HG02588 (cell line): ENCODE measurements around the gene NR2C2.
"Not testable (repeated sequence)": the region's sequence is repeated elsewhere in the genome, so short reads cannot be mapped to it uniquely, and the experiment has no call there.

Experiments
- ATAC-seq: cut with Tn5 transposase; IDR thresholded peaks from one replicate; pipeline ENCODE4 v1.9.1; 2021; ENCODE audit warnings: mild to moderate bottlenecking, moderate library complexity; ENCODE audit not compliant: unreplicated experiment

The NR2C2 gene

GRCh38 chr3:14957153-14957552 lies 9.8 kb downstream of the NR2C2 start:
- ATAC-seq: no peak

DNA sequence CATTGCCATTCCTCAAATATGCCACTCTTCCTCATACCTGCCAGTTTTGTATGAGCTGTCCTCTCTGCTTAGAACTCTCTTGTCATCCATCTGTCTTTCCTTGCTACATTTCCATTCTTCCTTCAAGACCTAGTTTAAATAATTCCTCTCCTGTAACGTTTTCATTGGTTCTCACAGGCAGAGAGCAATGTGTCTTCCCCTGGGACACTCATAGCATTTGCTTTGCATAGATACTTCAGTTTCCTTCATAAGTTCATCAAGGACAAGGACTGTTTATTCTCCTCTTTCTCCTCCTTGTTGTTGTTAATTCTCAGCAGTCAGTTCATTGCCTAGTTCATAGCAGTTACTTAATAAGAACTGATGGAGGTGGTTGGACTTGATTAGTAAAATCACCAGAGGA lies 10.5 kb downstream of the NR2C2 start:
- no peak for ATAC-seq

DNA sequence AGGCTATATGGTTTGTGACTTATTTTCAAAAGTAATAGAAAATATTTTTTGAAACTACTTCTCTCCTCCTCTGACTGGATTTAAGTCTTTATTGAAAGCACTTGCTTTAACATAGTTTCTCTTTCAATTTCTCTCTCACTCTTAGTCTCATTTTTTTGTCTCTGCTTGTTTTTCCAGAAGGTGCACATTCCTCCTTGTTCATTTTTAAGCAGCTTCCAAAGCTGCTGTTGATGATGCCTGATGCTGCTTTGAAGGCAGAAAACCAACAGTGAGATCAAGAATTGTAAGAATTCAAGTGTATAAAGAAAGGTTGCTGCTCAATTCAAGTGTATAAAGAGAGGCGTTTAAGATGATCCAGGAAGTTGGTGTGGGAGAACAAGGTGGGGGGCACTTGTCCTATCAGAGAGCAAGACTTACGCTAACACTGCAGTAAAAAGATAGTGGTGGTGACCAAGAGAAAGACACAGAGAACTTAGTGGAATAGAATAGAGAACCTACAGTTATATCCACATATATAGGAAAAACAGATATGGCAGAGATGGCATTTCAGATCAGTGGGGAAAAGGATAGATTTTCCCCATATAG lies 12.1 kb downstream of the NR2C2 start:
- ATAC-seq: no peak

DNA sequence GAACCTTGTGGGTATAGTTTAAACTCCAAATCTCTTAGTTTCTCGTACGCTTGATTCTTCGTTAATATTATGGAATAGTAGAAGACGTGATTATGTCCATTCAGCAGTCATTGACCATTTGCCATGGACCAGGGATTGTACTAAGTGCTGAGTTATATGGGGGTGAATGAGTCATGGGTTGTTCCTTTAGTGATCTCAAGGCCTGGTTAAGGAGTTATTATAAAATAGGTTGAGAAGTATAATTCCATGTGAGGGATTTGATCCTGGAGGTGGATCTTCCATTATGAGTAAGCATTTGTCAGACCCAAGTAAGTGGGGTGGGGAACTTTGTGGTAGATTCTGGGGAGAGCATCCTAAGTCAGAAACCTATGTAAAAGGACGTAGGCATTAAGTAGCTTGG lies 15.4 kb downstream of the NR2C2 start:
- ATAC-seq: no peak

DNA sequence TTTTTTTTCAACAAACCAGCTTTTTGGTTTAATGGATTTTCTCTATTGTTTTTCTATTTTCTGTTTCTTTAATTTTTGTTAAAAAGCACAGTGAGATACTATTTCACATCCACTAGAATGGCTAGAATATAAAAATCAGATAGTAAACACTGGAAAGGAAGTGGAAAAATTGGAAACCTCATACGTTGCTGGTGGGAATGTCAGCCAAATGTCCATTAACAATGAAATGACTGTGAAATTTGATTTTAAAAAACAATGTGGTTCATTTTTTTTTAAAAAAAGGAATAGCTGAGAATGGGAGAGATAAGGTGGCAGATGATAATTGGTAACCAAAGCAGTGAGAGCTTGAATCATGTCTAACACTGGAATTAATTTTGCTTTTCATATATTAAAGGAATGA lies 19.9 kb downstream of the NR2C2 start:
- ATAC-seq: no peak

DNA sequence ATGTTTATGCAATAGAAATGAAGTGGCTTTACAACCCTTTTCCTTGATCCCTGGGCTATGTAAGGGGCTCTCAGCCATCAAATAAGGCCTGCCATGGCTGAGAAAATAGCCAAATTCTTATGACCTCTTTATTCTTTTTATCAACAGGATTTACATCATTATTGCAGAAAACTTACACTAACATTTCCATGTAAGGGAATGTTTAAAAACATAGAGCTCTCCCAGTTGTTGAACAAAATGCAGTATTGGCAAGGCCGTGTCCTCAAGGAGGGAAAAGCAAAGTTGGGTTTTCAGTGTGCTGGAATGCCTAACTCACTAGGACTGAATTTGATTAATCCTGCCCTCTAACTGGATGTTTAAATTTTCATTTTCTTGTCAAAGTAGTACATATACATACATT lies 22.3 kb downstream of the NR2C2 start:
- ATAC-seq: no peak

DNA sequence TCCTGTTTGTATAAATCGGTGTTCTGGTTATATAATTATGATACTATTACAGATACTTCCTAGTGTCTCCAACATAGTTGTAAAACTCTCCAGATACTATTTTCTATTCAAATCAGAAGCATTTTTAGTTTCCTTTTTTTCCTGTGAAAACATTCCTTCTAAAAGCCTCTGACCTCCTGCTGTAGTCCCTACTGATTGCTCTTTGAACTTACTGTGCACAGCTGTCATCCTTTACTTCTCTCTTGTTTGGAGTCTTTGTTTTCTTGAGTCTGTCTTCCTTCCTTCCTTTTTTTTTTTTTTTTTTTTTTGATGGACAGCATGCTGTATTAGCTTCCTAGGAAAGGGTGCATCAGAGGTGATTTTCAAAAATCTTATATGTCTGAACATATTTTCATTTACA lies 28.9 kb downstream of the NR2C2 start:
- no peak for ATAC-seq

GRCh38 chr3:14980689-14981088 lies 33.3 kb downstream of the NR2C2 start:
- no peak for ATAC-seq

DNA sequence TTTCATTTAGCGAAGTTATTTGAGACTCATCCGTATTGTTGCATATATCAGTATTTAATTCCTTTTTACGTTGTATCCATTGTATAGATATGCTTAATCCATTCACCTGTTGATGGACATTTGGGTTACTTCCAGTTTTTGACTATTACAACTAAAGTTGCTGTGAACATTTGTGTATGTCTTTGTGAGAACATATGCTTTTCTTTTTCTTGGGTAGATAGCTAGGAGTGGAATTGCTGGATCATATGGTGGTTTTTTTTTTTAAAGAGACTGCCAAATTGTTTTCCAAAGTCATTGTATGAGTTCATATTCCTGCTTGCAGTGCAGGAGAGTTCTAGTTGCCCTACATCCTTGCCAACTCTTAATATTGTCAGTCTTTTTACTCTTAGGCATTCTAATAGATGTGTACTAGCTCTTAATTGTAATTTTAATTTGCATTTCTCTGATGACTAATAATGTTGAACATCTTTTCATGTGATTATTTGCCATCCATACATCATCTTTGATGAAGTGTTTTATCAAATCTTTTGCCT lies 37.3 kb downstream of the NR2C2 start:
- ATAC-seq: no peak

DNA sequence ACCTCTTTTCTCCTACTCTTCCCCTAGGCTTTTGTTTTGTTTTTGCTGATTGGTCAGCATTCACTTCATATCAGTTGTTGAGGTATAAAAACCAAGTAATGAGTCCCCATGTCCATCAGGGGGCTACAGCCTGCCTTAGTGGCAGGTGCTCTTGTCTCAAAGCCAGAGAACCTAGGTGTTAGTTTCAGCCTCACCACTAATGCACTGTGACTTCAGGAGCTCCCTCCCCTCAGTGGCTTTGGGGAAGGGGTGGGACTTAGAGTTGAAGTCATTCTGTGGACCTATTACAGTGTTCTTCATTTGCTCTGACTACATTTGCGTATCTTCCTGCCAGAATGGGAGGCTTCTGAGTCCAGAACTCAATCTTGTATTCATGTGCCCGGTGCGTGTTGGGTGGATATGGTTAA lies 41.6 kb downstream of the NR2C2 start:
- ATAC-seq: peak; percentile 100

DNA sequence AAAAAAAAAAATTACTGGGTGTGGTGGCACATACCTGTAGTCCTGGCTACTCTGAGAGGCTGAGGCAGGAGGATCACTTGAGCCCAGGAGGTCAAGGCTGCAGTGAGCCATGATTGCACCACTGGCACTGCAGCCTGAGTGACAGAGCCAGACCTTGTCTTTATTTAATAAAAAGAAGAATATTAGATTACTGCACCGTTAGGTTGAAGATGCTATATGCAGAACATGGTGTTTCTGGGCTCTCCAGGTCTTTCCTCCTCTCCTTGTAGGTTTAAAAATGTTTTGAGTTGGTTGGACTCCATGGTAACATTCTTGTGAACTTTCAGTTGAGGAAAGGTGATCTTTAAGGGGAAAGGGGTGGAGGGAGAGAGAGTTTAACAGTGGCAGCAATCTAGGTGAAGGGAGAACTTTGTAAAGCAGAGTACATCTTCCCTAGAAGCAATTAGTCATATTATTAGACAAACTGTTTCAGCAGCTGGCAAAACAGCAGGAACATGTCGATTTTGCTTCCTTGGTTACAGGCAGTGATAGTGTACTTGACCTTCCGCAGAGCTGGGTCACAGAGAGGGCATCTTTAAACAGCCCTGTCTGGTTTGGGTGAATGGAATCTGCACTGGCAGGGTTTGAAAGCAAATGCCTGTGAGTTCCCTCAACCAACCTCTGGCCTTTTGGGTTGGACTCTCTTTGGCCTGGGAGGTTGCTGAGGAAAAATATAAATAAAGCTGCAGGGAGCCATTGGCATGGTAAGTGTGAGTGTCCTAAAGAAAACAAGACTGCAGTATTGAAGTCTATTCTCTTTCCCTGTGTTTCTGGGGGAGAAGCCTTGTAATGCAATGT lies 42.8 kb downstream of the NR2C2 start:
- no peak for ATAC-seq

- ATAC-seq: no peak
These were observed 43.4 kb downstream of the NR2C2 start for GRCh38 chr3:14990780-14991148.

GRCh38 chr3:14991151-14991742 lies 43.9 kb downstream of the NR2C2 start:
- ATAC-seq: no peak

- ATAC-seq: no peak
These were observed 44.6 kb downstream of the NR2C2 start for GRCh38 chr3:14991818-14992612.

GRCh38 chr3:14997941-14998340 lies 50.6 kb downstream of the NR2C2 start:
- no peak for ATAC-seq

GRCh38 chr3:14999182-14999581 lies 51.8 kb downstream of the NR2C2 start:
- not testable (repeated sequence) for ATAC-seq

DNA sequence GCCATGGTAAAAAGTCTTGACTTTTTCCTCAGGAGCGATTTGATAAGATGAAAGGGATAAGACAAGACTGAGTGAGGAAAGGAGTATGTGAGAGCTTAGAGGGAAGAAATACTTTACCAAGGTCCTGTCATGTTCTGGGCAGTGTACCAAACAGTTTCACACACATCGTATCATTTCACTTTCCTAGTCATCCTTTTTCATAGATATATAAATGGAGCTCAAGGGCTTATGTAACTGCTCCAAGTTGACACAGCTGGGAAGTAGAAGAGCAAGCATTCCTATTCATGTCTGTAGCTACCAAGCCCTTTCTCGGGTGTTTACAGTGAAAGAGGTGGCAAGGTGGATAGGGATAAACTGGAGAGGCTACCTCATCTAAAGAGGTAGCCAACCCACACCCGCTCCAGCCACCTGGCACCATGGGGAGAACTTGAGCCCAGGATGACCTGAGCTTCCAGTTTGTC lies 60.3 kb downstream of the NR2C2 start:
- no peak for ATAC-seq

DNA sequence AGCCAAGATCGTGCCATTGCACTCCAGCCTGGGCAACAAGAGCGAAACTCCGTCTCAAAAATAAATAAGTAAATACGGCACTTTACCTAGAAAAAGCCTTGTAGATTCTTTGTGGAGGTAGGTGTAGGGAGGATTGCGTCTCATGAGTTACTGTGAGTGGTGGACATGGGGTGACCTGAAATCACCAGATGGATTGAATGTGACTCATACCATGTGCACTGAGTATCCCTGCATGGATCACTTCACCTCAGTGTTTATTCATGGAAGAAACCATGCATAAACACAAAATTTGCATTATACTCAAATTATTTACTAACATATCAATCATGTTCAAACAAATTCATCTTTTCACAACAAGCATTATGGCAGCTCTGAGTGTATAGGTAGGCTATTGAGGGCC lies 61.8 kb downstream of the NR2C2 start:
- no peak for ATAC-seq

GRCh38 chr3:15010664-15011063 lies 63.3 kb downstream of the NR2C2 start:
- ATAC-seq: no peak

GRCh38 chr3:15011174-15011573 lies 63.8 kb downstream of the NR2C2 start:
- no peak for ATAC-seq
